WTC11 (cell line): ENCODE measurements around the gene HNRNPM. TPM values are rescaled to one million over a fixed set of nuclear protein-coding genes. Genes with fewer than 3 reads are reported as not detected.

Experiments
- ATAC-seq: fragments of 200-7000 bp; cut with Tn5 transposase; 2 replicates; pipeline ENCODE4 v1.10.0; 2021; ENCODE audit warnings: mild to moderate bottlenecking, moderate library complexity
- CTCF ChIA-PET: fragments of 300-600 bp; sonication (Branson Sonifier 250); formaldehyde crosslinking; loops from one replicate; lab custom pipeline; 2021; ENCODE audit warnings: antibody characterized with exemption; lab: Charles Lee
- POLR2A ChIA-PET: fragments of 350-600 bp; sonication (Branson Sonifier 250); formaldehyde crosslinking; loops from one replicate; lab custom pipeline; 2021; ENCODE audit warnings: antibody characterized with exemption; lab: Charles Lee
- DNase-seq: peaks from one replicate; pipeline ENCODE4 v3.0.0; 2021; ENCODE audit warnings: low spot score
- H3K27ac Mint-ChIP-seq: 2 replicates; pipeline ENCODE4 v1.8.0; 2021; ENCODE audit warnings: mixed read lengths
- H3K27me3 Mint-ChIP-seq: 2 replicates; pipeline ENCODE4 v1.8.0; 2021; ENCODE audit warnings: low read depth, mild to moderate bottlenecking, moderate library complexity, mixed read lengths
- H3K36me3 Mint-ChIP-seq: 2 replicates; pipeline ENCODE4 v1.8.0; 2021; ENCODE audit warnings: mixed read lengths
- H3K4me1 Mint-ChIP-seq: 2 replicates; pipeline ENCODE4 v1.8.0; 2022; ENCODE audit warnings: mixed read lengths
- H3K4me3 Mint-ChIP-seq: 2 replicates; pipeline ENCODE4 v1.8.0; 2021; ENCODE audit warnings: mild to moderate bottlenecking, moderate library complexity, mixed read lengths
- H3K9me3 Mint-ChIP-seq: 2 replicates; pipeline ENCODE4 v1.8.0; 2021; ENCODE audit warnings: mixed read lengths
- CREB1 ChIP-seq: sonication (generic); formaldehyde crosslinking; IDR thresholded peaks from 2 replicates; pipeline ENCODE4 v1.8.0; 2023; ENCODE audit warnings: mild to moderate bottlenecking, missing genetic modification reagents
- E2F1 ChIP-seq: sonication (generic); formaldehyde crosslinking; IDR thresholded peaks from 2 replicates; pipeline ENCODE4 v1.8.0; 2022; ENCODE audit warnings: mild to moderate bottlenecking, missing genetic modification reagents
- ETV6 ChIP-seq: sonication (generic); formaldehyde crosslinking; IDR thresholded peaks from 2 replicates; pipeline ENCODE4 v1.8.1; 2022; ENCODE audit warnings: mild to moderate bottlenecking, missing genetic modification reagents
- FOXP1 ChIP-seq: sonication (generic); formaldehyde crosslinking; IDR thresholded peaks from 2 replicates; pipeline ENCODE4 v1.8.0; 2022; ENCODE audit warnings: missing genetic modification reagents, mild to moderate bottlenecking, moderate library complexity, borderline replicate concordance
- GABPB1 ChIP-seq: sonication (generic); formaldehyde crosslinking; IDR thresholded peaks from 2 replicates; pipeline ENCODE4 v1.8.1; 2023; ENCODE audit warnings: mild to moderate bottlenecking, missing genetic modification reagents
- GRHL2 ChIP-seq: fragments of 250-450 bp; sonication (Bioruptor Pico); IDR thresholded peaks from 2 replicates; pipeline ENCODE4 v1.8.0; 2022; ENCODE audit warnings: mild to moderate bottlenecking, moderate library complexity; ENCODE audit not compliant: insufficient replicate concordance, severe bottlenecking
- HMGA2 ChIP-seq: fragments of 250-450 bp; sonication (Bioruptor Pico); IDR thresholded peaks from 2 replicates; pipeline ENCODE4 v1.4.0; 2021; ENCODE audit warnings: mild to moderate bottlenecking, moderate library complexity
- HMGXB4 ChIP-seq: sonication (generic); formaldehyde crosslinking; IDR thresholded peaks from 2 replicates; pipeline ENCODE4 v1.8.1; 2023; ENCODE audit warnings: mild to moderate bottlenecking, moderate library complexity, missing genetic modification reagents
- IRF2 ChIP-seq: sonication (generic); formaldehyde crosslinking; IDR thresholded peaks from 2 replicates; pipeline ENCODE4 v1.8.0; 2022; ENCODE audit warnings: low read depth, missing genetic modification reagents, borderline replicate concordance
- KAT7 ChIP-seq: sonication (generic); formaldehyde crosslinking; IDR thresholded peaks from 2 replicates; pipeline ENCODE4 v1.8.1; 2023; ENCODE audit warnings: missing genetic modification reagents, mild to moderate bottlenecking, borderline replicate concordance
- MAX ChIP-seq: sonication (generic); formaldehyde crosslinking; IDR thresholded peaks from 2 replicates; pipeline ENCODE4 v1.8.0; 2022; ENCODE audit warnings: mild to moderate bottlenecking, missing genetic modification reagents
- MYBL2 ChIP-seq: sonication (generic); formaldehyde crosslinking; IDR thresholded peaks from 2 replicates; pipeline ENCODE4 v1.8.1; 2023; ENCODE audit warnings: mild to moderate bottlenecking, moderate library complexity, missing genetic modification reagents
- NR3C1 ChIP-seq: sonication (generic); formaldehyde crosslinking; conservative IDR thresholded peaks from 2 replicates; pipeline ENCODE4 v1.8.1; 2023; ENCODE audit warnings: low read depth, mild to moderate bottlenecking, missing genetic modification reagents
- RELA ChIP-seq: sonication (generic); formaldehyde crosslinking; IDR thresholded peaks from 2 replicates; pipeline ENCODE4 v1.8.1; 2022; ENCODE audit warnings: missing genetic modification reagents, mild to moderate bottlenecking, borderline replicate concordance
- ZNF263 ChIP-seq: sonication (generic); formaldehyde crosslinking; IDR thresholded peaks from 2 replicates; pipeline ENCODE4 v1.8.1; 2022; ENCODE audit warnings: low read depth, mild to moderate bottlenecking, moderate library complexity, missing genetic modification reagents
- ZNF416 ChIP-seq: fragments of 250-450 bp; sonication (Bioruptor Pico); IDR thresholded peaks from 2 replicates; pipeline ENCODE4 v1.9.0; 2021; ENCODE audit warnings: mild to moderate bottlenecking, inconsistent platforms
- ZNF425 ChIP-seq: fragments of 250-450 bp; sonication (Bioruptor Pico); conservative IDR thresholded peaks from 2 replicates; pipeline ENCODE4 v1.9.0; 2021; ENCODE audit warnings: mild to moderate bottlenecking
- ZNF671 ChIP-seq: fragments of 250-450 bp; sonication (Bioruptor Pico); IDR thresholded peaks from 2 replicates; pipeline ENCODE4 v1.8.0; 2021; ENCODE audit warnings: mild to moderate bottlenecking
- total RNA-seq: library from RNA; stranded (reverse); gene quantifications from 3 replicates; pipeline ENCODE4 v1.2.3, GENCODE V29; 2021
- TF ChIP-seq, protein P1 (sequence below): sonication (generic); formaldehyde crosslinking; conservative IDR thresholded peaks from 2 replicates; pipeline ENCODE4 v1.8.1; 2023; ENCODE audit warnings: mild to moderate bottlenecking, low read depth, missing genetic modification reagents, moderate library complexity
- TF ChIP-seq, protein P2 (sequence below): sonication (generic); formaldehyde crosslinking; IDR thresholded peaks from 2 replicates; pipeline ENCODE4 v1.8.1; 2022; ENCODE audit warnings: mild to moderate bottlenecking, moderate library complexity, missing genetic modification reagents
- TF ChIP-seq, protein P3 (sequence below): sonication (generic); formaldehyde crosslinking; IDR thresholded peaks from 2 replicates; pipeline ENCODE4 v1.8.0; 2022; ENCODE audit warnings: mild to moderate bottlenecking, missing genetic modification reagents

HNRNPM gene
- total RNA-seq, 1 experiment from 2014 or later: 416 TPM

DNA sequence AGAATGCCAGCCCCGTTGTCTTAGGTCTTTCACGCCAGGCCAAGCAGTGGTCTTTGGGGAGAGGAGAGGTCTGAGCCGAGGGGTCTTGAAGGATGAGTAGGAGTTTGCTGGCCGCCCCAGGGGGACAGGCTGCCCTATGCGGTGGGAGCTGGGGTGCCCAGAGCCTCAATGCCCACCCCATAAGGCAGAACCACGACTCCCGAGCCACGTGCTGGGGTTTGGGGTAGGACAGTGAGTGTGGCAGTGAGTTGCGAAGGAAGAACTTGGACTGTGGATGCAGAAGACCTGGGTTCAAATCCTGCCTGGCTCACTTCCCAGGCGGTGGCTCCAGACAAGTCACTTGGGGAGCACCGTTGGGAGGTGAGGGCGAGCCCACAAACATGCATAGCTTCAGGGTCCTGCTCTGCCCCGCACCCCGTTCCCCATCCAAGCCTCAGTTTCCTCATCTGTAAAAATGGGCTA is 49.1 kb upstream of the HNRNPM start:
- peaks cover 17% of the 10 kb centered on the region for H3K4me1 Mint-ChIP-seq
- ATAC-seq (no peak), DNase-seq (no peak)
- H3K4me3 Mint-ChIP-seq: no peak overlapping the region
- H3K9me3 Mint-ChIP-seq: no peaks in the 10 kb centered on the region
- ChIA-PET POLR2A (interaction anchor here (0.6 kb wide), 1 partner anchor 191 kb away, joined by 3 read pairs; no protein-coding TSS in a partner anchor), CTCF (interaction anchor here (1.0 to 1.2 kb wide), 3 partner anchors 41 to 61 kb away, joined by 3 to 5 read pairs (median 3); no protein-coding TSS in a partner anchor)
- TF ChIP-seq HMGXB4 (CRISPR knock-in tag) (no peak), ZNF416 (CRISPR knock-in tag) (no peak), FOXP1 (CRISPR knock-in tag) (no peak), ETV6 (CRISPR knock-in tag) (no peak), NR3C1 (no peak), ZNF425 (CRISPR knock-in tag) (no peak), ZNF671 (CRISPR knock-in tag) (no peak), IRF2 (CRISPR knock-in tag) (no peak), CREB1 (no peak), HMGA2 (CRISPR knock-in tag) (no peak), GRHL2 (no peak), RELA (no peak), E2F1 (CRISPR knock-in tag) (no peak)
- TF ChIP-seq, protein P1, sequence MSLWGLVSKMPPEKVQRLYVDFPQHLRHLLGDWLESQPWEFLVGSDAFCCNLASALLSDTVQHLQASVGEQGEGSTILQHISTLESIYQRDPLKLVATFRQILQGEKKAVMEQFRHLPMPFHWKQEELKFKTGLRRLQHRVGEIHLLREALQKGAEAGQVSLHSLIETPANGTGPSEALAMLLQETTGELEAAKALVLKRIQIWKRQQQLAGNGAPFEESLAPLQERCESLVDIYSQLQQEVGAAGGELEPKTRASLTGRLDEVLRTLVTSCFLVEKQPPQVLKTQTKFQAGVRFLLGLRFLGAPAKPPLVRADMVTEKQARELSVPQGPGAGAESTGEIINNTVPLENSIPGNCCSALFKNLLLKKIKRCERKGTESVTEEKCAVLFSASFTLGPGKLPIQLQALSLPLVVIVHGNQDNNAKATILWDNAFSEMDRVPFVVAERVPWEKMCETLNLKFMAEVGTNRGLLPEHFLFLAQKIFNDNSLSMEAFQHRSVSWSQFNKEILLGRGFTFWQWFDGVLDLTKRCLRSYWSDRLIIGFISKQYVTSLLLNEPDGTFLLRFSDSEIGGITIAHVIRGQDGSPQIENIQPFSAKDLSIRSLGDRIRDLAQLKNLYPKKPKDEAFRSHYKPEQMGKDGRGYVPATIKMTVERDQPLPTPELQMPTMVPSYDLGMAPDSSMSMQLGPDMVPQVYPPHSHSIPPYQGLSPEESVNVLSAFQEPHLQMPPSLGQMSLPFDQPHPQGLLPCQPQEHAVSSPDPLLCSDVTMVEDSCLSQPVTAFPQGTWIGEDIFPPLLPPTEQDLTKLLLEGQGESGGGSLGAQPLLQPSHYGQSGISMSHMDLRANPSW: no peak
- TF ChIP-seq, protein P2, sequence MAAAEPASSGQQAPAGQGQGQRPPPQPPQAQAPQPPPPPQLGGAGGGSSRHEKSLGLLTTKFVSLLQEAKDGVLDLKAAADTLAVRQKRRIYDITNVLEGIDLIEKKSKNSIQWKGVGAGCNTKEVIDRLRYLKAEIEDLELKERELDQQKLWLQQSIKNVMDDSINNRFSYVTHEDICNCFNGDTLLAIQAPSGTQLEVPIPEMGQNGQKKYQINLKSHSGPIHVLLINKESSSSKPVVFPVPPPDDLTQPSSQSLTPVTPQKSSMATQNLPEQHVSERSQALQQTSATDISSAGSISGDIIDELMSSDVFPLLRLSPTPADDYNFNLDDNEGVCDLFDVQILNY (CRISPR knock-in tag): no peak
- H3K27me3 Mint-ChIP-seq: no peaks in the 10 kb centered on the region
- peaks cover 4% of the 10 kb centered on the region; the same call in 1 of the 2 replicates for H3K36me3 Mint-ChIP-seq
- no peak overlapping the region for H3K27ac Mint-ChIP-seq

DNA sequence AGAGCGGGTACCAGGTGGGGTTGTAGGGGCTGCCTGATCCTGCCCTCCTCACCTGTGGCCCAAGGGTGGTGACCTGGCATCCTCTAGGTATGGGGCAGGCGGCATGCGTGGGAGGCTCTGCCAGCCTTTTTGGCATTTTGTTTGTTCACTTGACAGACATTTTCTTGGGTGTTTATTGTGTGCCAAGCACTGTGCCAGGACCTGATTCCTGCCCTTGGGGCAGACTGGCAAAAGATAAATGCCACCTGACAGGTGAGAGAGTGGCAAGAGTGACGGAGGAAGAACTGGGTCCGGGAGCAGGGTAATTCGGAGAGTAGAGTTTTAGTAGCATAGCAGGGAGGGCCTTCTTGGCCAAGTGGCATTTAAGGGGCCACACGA is 48.6 kb upstream of the HNRNPM start:
- CTCF ChIA-PET: interaction anchor here (1.0 to 1.2 kb wide), 3 partner anchors 42 to 62 kb away, joined by 3 to 5 read pairs (median 3); no protein-coding TSS in a partner anchor
- Mint-ChIP-seq H3K27me3 (no peaks in the 10 kb centered on the region), H3K9me3 (no peaks in the 10 kb centered on the region), H3K4me1 (peaks cover 13% of the 10 kb centered on the region), H3K36me3 (peaks cover 4% of the 10 kb centered on the region; the same call in 1 of the 2 replicates), H3K4me3 (no peak overlapping the region), H3K27ac (no peak overlapping the region; the same call in 1 of the 2 replicates)
- POLR2A ChIA-PET: interaction anchor here (0.6 kb wide), 1 partner anchor 191 kb away, joined by 3 read pairs; no protein-coding TSS in a partner anchor
- ATAC-seq: no peak
- DNase-seq: no peak
- TF ChIP-seq KAT7 (CRISPR knock-in tag) (no peak), ETV6 (CRISPR knock-in tag) (no peak), MYBL2 (CRISPR knock-in tag) (no peak), ZNF263 (CRISPR knock-in tag) (no peak), GABPB1 (CRISPR knock-in tag) (no peak), FOXP1 (CRISPR knock-in tag) (no peak), MAX (CRISPR knock-in tag) (no peak)
- TF ChIP-seq, protein P3, sequence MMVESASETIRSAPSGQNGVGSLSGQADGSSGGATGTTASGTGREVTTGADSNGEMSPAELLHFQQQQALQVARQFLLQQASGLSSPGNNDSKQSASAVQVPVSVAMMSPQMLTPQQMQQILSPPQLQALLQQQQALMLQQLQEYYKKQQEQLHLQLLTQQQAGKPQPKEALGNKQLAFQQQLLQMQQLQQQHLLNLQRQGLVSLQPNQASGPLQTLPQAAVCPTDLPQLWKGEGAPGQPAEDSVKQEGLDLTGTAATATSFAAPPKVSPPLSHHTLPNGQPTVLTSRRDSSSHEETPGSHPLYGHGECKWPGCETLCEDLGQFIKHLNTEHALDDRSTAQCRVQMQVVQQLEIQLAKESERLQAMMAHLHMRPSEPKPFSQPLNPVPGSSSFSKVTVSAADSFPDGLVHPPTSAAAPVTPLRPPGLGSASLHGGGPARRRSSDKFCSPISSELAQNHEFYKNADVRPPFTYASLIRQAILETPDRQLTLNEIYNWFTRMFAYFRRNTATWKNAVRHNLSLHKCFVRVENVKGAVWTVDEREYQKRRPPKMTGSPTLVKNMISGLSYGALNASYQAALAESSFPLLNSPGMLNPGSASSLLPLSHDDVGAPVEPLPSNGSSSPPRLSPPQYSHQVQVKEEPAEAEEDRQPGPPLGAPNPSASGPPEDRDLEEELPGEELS (CRISPR knock-in tag): no peak
- TF ChIP-seq, protein P1: no peak
